ENCODE data around the gene NAA25. TPM values are rescaled to one million over a fixed set of nuclear protein-coding genes. Genes with fewer than 3 reads are reported as not detected.

The NAA25 gene
- total and polyA plus RNA-seq, 8 donors: 2.3 to 72.6 (median 11.3) TPM

- intact Hi-C loops (cut with DNase I; ENCODE audit: low total_unique reads): no loop called here
- H3K4me1 ChIP-seq: peaks cover 0 to 10% (median 7%) of the 10 kb centered on the region in 4 donors
- no peaks in the 10 kb centered on the region for H3K27me3 ChIP-seq
- H3K27ac ChIP-seq: no peak overlapping the region
- no peak overlapping the region for H3K4me3 ChIP-seq
- no peak for DNase-seq
- TF ChIP-seq POLR2AphosphoS5 (IDR thresholded peaks at IDR 0.05): no peak
- TF ChIP-seq EP300 (IDR thresholded peaks at IDR 0.05): no peak
- TF ChIP-seq POLR2A (IDR thresholded peaks at IDR 0.05): no peak
- no peak for TF ChIP-seq CTCF (IDR thresholded peaks at IDR 0.05)
- H3K36me3 ChIP-seq: peaks cover 14 to 67% (median 63%) of the 10 kb centered on the region in 4 donors
- H3K9me3 ChIP-seq: no peaks in the 10 kb centered on the region
- WGBS, 5 donors: 89 to 98% (median 94%) methylated on average over 3 of the region's 3 CpGs
Measured at GRCh38 chr12:112091563-112091962, 17.0 kb downstream of the NAA25 start.

- H3K36me3 ChIP-seq: peaks cover 20 to 93% (median 88%) of the 10 kb centered on the region in 4 donors
- no peak overlapping the region for H3K4me3 ChIP-seq
- intact Hi-C loops (cut with DNase I; ENCODE audit: low total_unique reads): no loop called here
- H3K9me3 ChIP-seq: no peaks in the 10 kb centered on the region
- TF ChIP-seq POLR2A (IDR thresholded peaks at IDR 0.05): no peak
- TF ChIP-seq EP300 (IDR thresholded peaks at IDR 0.05): no peak
- TF ChIP-seq CTCF (IDR thresholded peaks at IDR 0.05): no peak
- WGBS, 5 donors: 93 to 100% (median 96%) methylated on average over 1 of the region's 1 CpG
- DNase-seq: no peak
- H3K4me1 ChIP-seq: peaks cover 0 to 8% (median 4%) of the 10 kb centered on the region in 4 donors
- no peak overlapping the region for H3K27ac ChIP-seq
- H3K27me3 ChIP-seq: no peaks in the 10 kb centered on the region
Measured at GRCh38 chr12:112087851-112088250, 20.7 kb downstream of the NAA25 start.

GRCh38 chr12:112087055-112087850 is 21.3 kb downstream of the NAA25 start:
- no peak for DNase-seq
- 94 to 98% (median 96%) methylated on average over 2 of the region's 2 CpGs for WGBS, 5 donors
- H3K27ac ChIP-seq: no peak overlapping the region
- peaks cover 0 to 8% (median 4%) of the 10 kb centered on the region in 4 donors for H3K4me1 ChIP-seq
- H3K4me3 ChIP-seq: no peak overlapping the region
- H3K36me3 ChIP-seq: peaks cover 17 to 92% (median 85%) of the 10 kb centered on the region in 4 donors
- TF ChIP-seq POLR2AphosphoS5 (IDR thresholded peaks at IDR 0.05) (no peak), POLR2A (IDR thresholded peaks at IDR 0.05) (no peak), EP300 (IDR thresholded peaks at IDR 0.05) (no peak), CTCF (IDR thresholded peaks at IDR 0.05) (no peak)
- intact Hi-C loops (cut with DNase I; ENCODE audit: low total_unique reads): no loop called here
- H3K9me3 ChIP-seq: no peaks in the 10 kb centered on the region
- H3K27me3 ChIP-seq: no peaks in the 10 kb centered on the region

- 69 to 84% (median 76%) methylated on average over 2 of the region's 2 CpGs for WGBS, 5 donors
- no peak for TF ChIP-seq EP300 (IDR thresholded peaks at IDR 0.05)
- no peak for TF ChIP-seq POLR2A (IDR thresholded peaks at IDR 0.05)
- no peak for TF ChIP-seq CTCF (IDR thresholded peaks at IDR 0.05)
- TF ChIP-seq POLR2AphosphoS5 (IDR thresholded peaks at IDR 0.05): no peak
Measured at GRCh38 chr12:112066566-112066965, 42.0 kb downstream of the NAA25 start.

More at GRCh38 chr12:112066566-112066965, 42.0 kb downstream of the NAA25 start:
- Histone ChIP-seq H3K27me3 (no peaks in the 10 kb centered on the region), H3K9me3 (no peaks in the 10 kb centered on the region), H3K4me3 (no peak overlapping the region), H3K36me3 (peaks cover 55 to 100% (median 100%) of the 10 kb centered on the region in 4 donors), H3K4me1 (no peaks in the 10 kb centered on the region), H3K27ac (no peak overlapping the region)
- intact Hi-C loops (cut with DNase I; ENCODE audit: low total_unique reads): no loop called here
- DNase-seq: no peak
